Thyroid gland (tissue), 4 donors: ENCODE results near the gene A2ML1. TPM values are rescaled to one million over a fixed set of nuclear protein-coding genes. Genes with fewer than 3 reads are reported as not detected.

Experiments
- DNase-seq, 2 donors: peaks; one replicate each; pipeline ENCODE4 v3.0.0-alpha.2; 2019
- H3K27ac ChIP-seq, 3 donors: fragments of 200-600 bp; sonication (generic); 1 replicate in 2 of 3; 2 replicates in 1 of 3; pipeline ENCODE4 v1.5.1; 2016 to 2019; ENCODE audit warnings: mild to moderate bottlenecking in 1 of 3, moderate library complexity in 1 of 3
- H3K27me3 ChIP-seq: fragments of 200-600 bp; sonication (generic); one replicate; pipeline ENCODE4 v1.5.1; 2019
- H3K36me3 ChIP-seq, 2 donors: fragments of 200-600 bp; sonication (generic); one replicate each; pipeline ENCODE4 v1.5.1; 2016 to 2019
- H3K4me1 ChIP-seq, 2 donors: fragments of 200-600 bp; sonication (generic); one replicate each; pipeline ENCODE4 v1.5.1; 2017 to 2019
- H3K4me3 ChIP-seq, 3 donors: fragments of 200-600 bp; sonication (generic); replicated peaks in 1 of 3; 1 replicate in 2 of 3; 2 replicates in 1 of 3; pipeline ENCODE4 v1.5.1; 2016; ENCODE audit warnings: mild to moderate bottlenecking in 1 of 3
- H3K9me3 ChIP-seq: fragments of 200-600 bp; sonication (generic); one replicate; pipeline ENCODE4 v1.5.1; 2017
- CTCF ChIP-seq, 6 experiments: fragments of 200-600 bp in 3 of 6; fragments of 450-650 bp in 3 of 6; sonication (generic) in 3 of 6; IDR thresholded peaks; one replicate each; pipeline ENCODE4 v1.5.1; 2016 to 2019; ENCODE audit warnings: antibody characterized with exemption in 6 of 6, mild to moderate bottlenecking in 2 of 6, inconsistent platforms in 1 of 6, moderate library complexity in 1 of 6
- POLR2A ChIP-seq, 2 donors: fragments of 450-650 bp; IDR thresholded peaks; one replicate each; pipeline ENCODE4 v1.6.1; 2017; ENCODE audit warnings: antibody characterized with exemption in 2 of 2, mild to moderate bottlenecking in 2 of 2, moderate library complexity in 1 of 2
- WGBS, 2 donors: methylation state at CpG; one replicate each; pipeline ENCODE4 v1.1.5; 2017; 5-methylcytosine and 5-hydroxymethylcytosine counted together
- intact Hi-C: fragments of 100-400 bp; cut with DNase I; formaldehyde crosslinking; loops from one replicate; pipeline ENCODE4 v1.15.1; 2023
- total RNA-seq, 4 donors: library from RNA; depleted of rRNA; stranded (reverse); fragments of >200 nt; gene quantifications; one replicate each; pipeline ENCODE4 v1.2.3, GENCODE V29; 2016

Gene A2ML1
- total RNA-seq, 4 donors from 2014 or later = 0.22 to 0.27 TPM; not detected in 2

GRCh38 chr12:8860165-8860961 lies 37.9 kb downstream of the A2ML1 start:
- Histone ChIP-seq H3K27ac (no peak overlapping the region), H3K4me3 (no peak overlapping the region), H3K27me3 (no peaks in the 10 kb centered on the region), H3K4me1 (no peaks in the 10 kb centered on the region), H3K9me3 (no peaks in the 10 kb centered on the region), H3K36me3 (no peaks in the 10 kb centered on the region)
- TF ChIP-seq CTCF (IDR thresholded peaks at IDR 0.05) (peak in 5 of 6 experiments; percentile 39 to 68 (median 65)), POLR2A (IDR thresholded peaks at IDR 0.05) (no peak)
- peak; percentile 51 to 54 for DNase-seq
- WGBS, 2 donors = 80 to 81% methylated on average over 10 of the region's 10 CpGs
- intact Hi-C loops = no loop called here

GRCh38 chr12:8866429-8866828 lies 44.0 kb downstream of the A2ML1 start:
- intact Hi-C loops = no loop called here

GRCh38 chr12:8867009-8867408 lies 44.6 kb downstream of the A2ML1 start:
- TF ChIP-seq CTCF (IDR thresholded peaks at IDR 0.05) (no peak), POLR2A (IDR thresholded peaks at IDR 0.05) (no peak)
- H3K27ac ChIP-seq = no peak overlapping the region
- intact Hi-C loops = no loop called here
- H3K27me3 ChIP-seq = no peaks in the 10 kb centered on the region
- H3K36me3 ChIP-seq = no peaks in the 10 kb centered on the region
- H3K4me3 ChIP-seq = no peak overlapping the region
- H3K4me1 ChIP-seq = no peaks in the 10 kb centered on the region
- H3K9me3 ChIP-seq = no peaks in the 10 kb centered on the region
- DNase-seq = no peak

More at GRCh38 chr12:8866429-8866828, 44.0 kb downstream of the A2ML1 start:
- H3K4me3 ChIP-seq = no peak overlapping the region
- TF ChIP-seq POLR2A (IDR thresholded peaks at IDR 0.05) (no peak), CTCF (IDR thresholded peaks at IDR 0.05) (no peak)
- no peaks in the 10 kb centered on the region for H3K27me3 ChIP-seq
- DNase-seq = no peak
- no peak overlapping the region for H3K27ac ChIP-seq
- no peaks in the 10 kb centered on the region for H3K4me1 ChIP-seq
- no peaks in the 10 kb centered on the region for H3K36me3 ChIP-seq
- H3K9me3 ChIP-seq = no peaks in the 10 kb centered on the region
- 89 to 91% methylated on average over 2 of the region's 2 CpGs for WGBS, 2 donors

- intact Hi-C loops = no loop called here
- no peaks in the 10 kb centered on the region for H3K36me3 ChIP-seq
- H3K4me3 ChIP-seq = no peak overlapping the region
- no peaks in the 10 kb centered on the region for H3K9me3 ChIP-seq
- no peak for DNase-seq
- no peaks in the 10 kb centered on the region for H3K4me1 ChIP-seq
- TF ChIP-seq CTCF (IDR thresholded peaks at IDR 0.05) (no peak), POLR2A (IDR thresholded peaks at IDR 0.05) (no peak)
- no peak overlapping the region for H3K27ac ChIP-seq
- H3K27me3 ChIP-seq = no peaks in the 10 kb centered on the region
- 89 to 92% methylated on average over 6 of the region's 6 CpGs for WGBS, 2 donors
Observed at GRCh38 chr12:8867786-8868185, 45.4 kb downstream of the A2ML1 start.

- no peaks in the 10 kb centered on the region for H3K36me3 ChIP-seq
- no peak overlapping the region for H3K27ac ChIP-seq
- WGBS, 2 donors = 79 to 92% methylated on average over 1 of the region's 1 CpG
- no peak overlapping the region for H3K4me3 ChIP-seq
- no peaks in the 10 kb centered on the region for H3K4me1 ChIP-seq
- no peaks in the 10 kb centered on the region for H3K27me3 ChIP-seq
- TF ChIP-seq POLR2A (IDR thresholded peaks at IDR 0.05) (no peak), CTCF (IDR thresholded peaks at IDR 0.05) (no peak)
- intact Hi-C loops = no loop called here
- no peak for DNase-seq
- H3K9me3 ChIP-seq = no peaks in the 10 kb centered on the region
Observed at GRCh38 chr12:8870586-8870985, 48.2 kb downstream of the A2ML1 start.
